IMR-90 (cell line): ENCODE data around the gene DPF3. TPM values are rescaled to one million over a fixed set of nuclear protein-coding genes. Genes with fewer than 3 reads are reported as not detected.
A peak's percentile ranks its signal among the peaks of the same experiment; 100 is the strongest.

ENCODE experiments used
- ATAC-seq: fragments of 200-7000 bp; cut with Tn5 transposase; 2 replicates; pipeline ENCODE4 v1.9.1; 2020; ENCODE audit warnings: low read depth, mild to moderate bottlenecking, moderate library complexity
- BruUV-seq: library from RNA; stranded (reverse); fragments of 400-500 nt; replicated peaks from 2 replicates; lab custom pipeline; 2021; lab: Mats Ljungman, UMichigan
- CTCF ChIA-PET: fragments of 300-600 bp; formaldehyde crosslinking; extraction: SDS; loops from one replicate; lab custom pipeline; 2021; ENCODE audit warnings: antibody characterized with exemption; lab: Yijun Ruan, JAX
- POLR2A ChIA-PET: fragments of 300-600 bp; sonication (Branson Sonifier 250); formaldehyde crosslinking; loops from one replicate; lab custom pipeline; 2022; ENCODE audit warnings: antibody characterized with exemption; ENCODE audit not compliant: unreplicated experiment; lab: Charles Lee
- DNase-seq: peaks from one replicate; pipeline ENCODE4 v3.0.0; 2013
- H2AFZ ChIP-seq: replicated peaks from 2 replicates; pipeline ENCODE3; 2013; ENCODE audit warnings: low read length, mild to moderate bottlenecking; ENCODE audit not compliant: poor library complexity
- H2AK5ac ChIP-seq: 2 replicates; pipeline ENCODE4 v1.6.1; 2013; ENCODE audit warnings: low read depth, low read length, inconsistent platforms
- H2AK9ac ChIP-seq: replicated peaks from 2 replicates; pipeline ENCODE3; 2013; ENCODE audit warnings: mild to moderate bottlenecking, low read depth, low read length, moderate library complexity; ENCODE audit not compliant: poor library complexity
- H2BK120ac ChIP-seq: 2 replicates; pipeline ENCODE4 v1.6.1; 2013; ENCODE audit warnings: low read depth, low read length, inconsistent platforms
- H2BK15ac ChIP-seq: 3 replicates; pipeline ENCODE4 v1.6.1; 2013; ENCODE audit warnings: low read depth, low read length, inconsistent platforms
- H2BK20ac ChIP-seq: 2 replicates; pipeline ENCODE4 v1.6.1; 2013; ENCODE audit warnings: low read depth, mild to moderate bottlenecking, inconsistent platforms, low read length, moderate library complexity
- H2BK5ac ChIP-seq: 2 replicates; pipeline ENCODE4 v1.6.1; 2013; ENCODE audit warnings: mild to moderate bottlenecking, low read depth, low read length, inconsistent platforms; ENCODE audit not compliant: poor library complexity, severe bottlenecking
- H3K14ac ChIP-seq: replicated peaks from 2 replicates; pipeline ENCODE4 v1.6.1; 2013; ENCODE audit warnings: low read depth, low read length, inconsistent platforms
- H3K18ac ChIP-seq: 2 replicates; pipeline ENCODE4 v1.6.1; 2013; ENCODE audit warnings: low read depth, low read length, control low read depth
- H3K23ac ChIP-seq: 2 replicates; pipeline ENCODE4 v1.6.1; 2013; ENCODE audit warnings: low read depth, low read length, inconsistent platforms
- H3K27ac ChIP-seq: 2 replicates; pipeline ENCODE4 v1.5.1; 2013; ENCODE audit warnings: mild to moderate bottlenecking, control low read depth, low read length; ENCODE audit not compliant: insufficient read depth
- H3K27me3 ChIP-seq: 2 replicates; pipeline ENCODE4 v1.6.1; 2013; ENCODE audit warnings: low read length; ENCODE audit not compliant: control insufficient read depth, insufficient read depth
- H3K36me3 ChIP-seq: 2 replicates; pipeline ENCODE4 v1.6.1; 2013; ENCODE audit warnings: low read length, mixed read lengths; ENCODE audit not compliant: control insufficient read depth, insufficient read depth
- H3K4ac ChIP-seq: 2 replicates; pipeline ENCODE4 v1.6.1; 2013; ENCODE audit warnings: low read depth, low read length, inconsistent platforms
- H3K4me1 ChIP-seq: 2 replicates; pipeline ENCODE4 v1.6.1; 2013; ENCODE audit warnings: low read length, mixed read lengths; ENCODE audit not compliant: control insufficient read depth, insufficient read depth
- H3K4me2 ChIP-seq: 2 replicates; pipeline ENCODE4 v1.6.1; 2013; ENCODE audit warnings: low read depth, mild to moderate bottlenecking, control low read depth, low read length, moderate library complexity
- H3K4me3 ChIP-seq: 2 replicates; pipeline ENCODE4 v1.5.1; 2013; ENCODE audit warnings: low read depth, mild to moderate bottlenecking, control low read depth, low read length, moderate library complexity; ENCODE audit not compliant: insufficient read depth
- H3K56ac ChIP-seq: 2 replicates; pipeline ENCODE4 v1.6.1; 2013; ENCODE audit warnings: low read length, inconsistent platforms; ENCODE audit not compliant: insufficient read depth; ENCODE audit errors: extremely low read depth
- H3K79me1 ChIP-seq, 2 experiments: 2 replicates each; pipeline ENCODE4 v1.6.1; 2013; ENCODE audit warnings: low read length in 2 of 2, inconsistent platforms in 1 of 2, low read depth in 1 of 2
- H3K9ac ChIP-seq: 2 replicates; pipeline ENCODE4 v1.6.1; 2013; ENCODE audit warnings: low read depth, low read length, control low read depth
- H3K9me1 ChIP-seq: 2 replicates; pipeline ENCODE4 v1.6.1; 2013; ENCODE audit warnings: low read length, inconsistent platforms; ENCODE audit not compliant: insufficient read depth
- H3K9me3 ChIP-seq: 2 replicates; pipeline ENCODE4 v1.6.1; 2013; ENCODE audit warnings: low read length; ENCODE audit not compliant: control insufficient read depth, insufficient read depth
- H4K20me1 ChIP-seq: 2 replicates; pipeline ENCODE4 v1.6.1; 2013; ENCODE audit warnings: low read length, inconsistent platforms; ENCODE audit not compliant: insufficient read depth
- H4K5ac ChIP-seq: 2 replicates; pipeline ENCODE4 v1.6.1; 2013; ENCODE audit warnings: mild to moderate bottlenecking, low read depth, low read length, control low read depth
- H4K8ac ChIP-seq, 2 experiments: 2 replicates each; pipeline ENCODE4 v1.6.1; 2013; ENCODE audit warnings: low read depth in 2 of 2, low read length in 2 of 2, control low read depth in 1 of 2, inconsistent platforms in 1 of 2
- H4K91ac ChIP-seq: 2 replicates; pipeline ENCODE4 v1.6.1; 2013; ENCODE audit warnings: low read depth, low read length, inconsistent platforms; ENCODE audit not compliant: insufficient read depth
- CTCF ChIP-seq: conservative IDR thresholded peaks from 2 replicates; pipeline ENCODE4 v1.5.1; 2012; ENCODE audit warnings: mild to moderate bottlenecking, low read depth, low read length, improper control_type of control experiment
- FOS ChIP-seq: fragments of 150-350 bp; IDR thresholded peaks from 2 replicates; pipeline ENCODE4 v1.6.1; 2016; ENCODE audit warnings: low read depth, low read length
- WGBS, 2 experiments: methylation state at CpG; one replicate each; pipeline versions ENCODE4 v1.1.5 to v1.1.7; 2013; ENCODE audit warnings: missing lambda C conversion rate in 2 of 2; ENCODE audit not compliant: insufficient read length in 1 of 2; ENCODE audit errors: extremely low coverage in 2 of 2; 5-methylcytosine and 5-hydroxymethylcytosine counted together
- dilution Hi-C: fragments of 300-500 bp; cut with HindIII; formaldehyde crosslinking; loops from one replicate; pipeline ENCODE4 v1.14.3; 2018; ENCODE audit warnings: low sequenced_read_pairs; ENCODE audit not compliant: unreplicated experiment
- in situ Hi-C: fragments of 300-500 bp; cut with MboI; formaldehyde crosslinking; loops from 3 replicates; pipeline ENCODE4 v1.14.3; 2019; ENCODE audit warnings: low sequenced_read_pairs, inconsistent platforms, mixed read lengths
- intact Hi-C: fragments of 100-400 bp; cut with micrococcal nuclease; formaldehyde crosslinking; loops from 2 replicates; pipeline ENCODE4 v1.10.0; 2022
- polyA plus RNA-seq, 3 experiments: library from polyadenylated mRNA; depleted of rRNA; stranded (reverse); fragments of >200 nt; gene quantifications; 2 replicates each; pipeline ENCODE4 v1.2.3, GENCODE V29; 2012; ENCODE audit warnings: low replicate concordance in 1 of 3
- total RNA-seq: library from RNA; depleted of rRNA; stranded (reverse); fragments of >200 nt; gene quantifications from 2 replicates; pipeline ENCODE4 v1.2.3, GENCODE V29; 2012

The DPF3 gene
- total and polyA plus RNA-seq, 2 of the 4 experiments (the other 2 are of a cell fraction): 30.5 to 32.8 TPM

- H3K9me1 ChIP-seq: peaks cover 16% of the 10 kb centered on the region
- peak overlapping the region; percentile 49; the same call in 1 of the 2 replicates for H3K56ac ChIP-seq
- peak overlapping the region; percentile 43; the same call in 1 of the 2 replicates for H4K91ac ChIP-seq
- intact Hi-C loops: loop anchor here (2.0 kb wide), 1 partner anchor 35 kb away; no protein-coding TSS in a partner anchor
- POLR2A ChIA-PET: no interaction called here
- H3K18ac ChIP-seq: peak overlapping the region; percentile 71
- 65% methylated on average over 4 of the region's 15 CpGs; no CpG with 5 or more reads in 1 of the 2 experiments for WGBS, 2 experiments
- H2AK9ac ChIP-seq: peak overlapping the region; percentile 65
- TF ChIP-seq FOS (peak; percentile 22; the same call in 1 of the 2 replicates), CTCF (no peak)
- peaks cover 3% of the 10 kb centered on the region; the same call in 1 of the 2 replicates for H3K9me3 ChIP-seq
- peak; percentile 66 for ATAC-seq
- H3K36me3 ChIP-seq: no peaks in the 10 kb centered on the region
- H3K79me1 ChIP-seq: peaks cover 37 to 73% of the 10 kb centered on the region in 2 experiments
- H2AFZ ChIP-seq: peak overlapping the region; percentile 38
- H3K14ac ChIP-seq: peak overlapping the region; percentile 67; the same call in 1 of the 2 replicates
- dilution Hi-C loops: no loop called here
- H2BK120ac ChIP-seq: peak overlapping the region; percentile 74
- peaks cover 15% of the 10 kb centered on the region for H3K4me1 ChIP-seq
- H3K4me3 ChIP-seq: no peak overlapping the region
- peak overlapping the region; percentile 68; the same call in 1 of the 2 replicates for H3K23ac ChIP-seq
- H2BK5ac ChIP-seq: peak overlapping the region; percentile 77
- H3K27me3 ChIP-seq: no peaks in the 10 kb centered on the region
- in situ Hi-C loops: no loop called here
- no peak overlapping the region for H3K9ac ChIP-seq
- 0 out of 2 replicates have a peak, but pooled peaks cover 3% of the 10 kb centered on the region for H4K20me1 ChIP-seq
- peak overlapping the region; percentile 63; the same call in 2 of the 3 replicates for H2BK15ac ChIP-seq
- H4K8ac ChIP-seq: peak overlapping the region; percentile 61 to 76; a peak in 3 of 4 replicates
- H2AK5ac ChIP-seq: peak overlapping the region; percentile 65; the same call in 1 of the 2 replicates
- H2BK20ac ChIP-seq: peak overlapping the region; percentile 90
- no TSS peak for BruUV-seq
- peak overlapping the region; percentile 68 for H3K27ac ChIP-seq
- peak overlapping the region; percentile 33; the same call in 1 of the 2 replicates for H4K5ac ChIP-seq
- CTCF ChIA-PET: no interaction called here
- H3K4ac ChIP-seq: peak overlapping the region; percentile 75
- H3K4me2 ChIP-seq: peak overlapping the region; percentile 18; the same call in 1 of the 2 replicates
- peak; percentile 71 for DNase-seq
Observed at GRCh38 chr14:72781561-72782508, 112.1 kb downstream of the DPF3 start.
